ENCODE data around the gene CRIM1.
A peak's percentile ranks its signal among the peaks of the same experiment; 100 is the strongest.

The CRIM1 gene

DNA sequence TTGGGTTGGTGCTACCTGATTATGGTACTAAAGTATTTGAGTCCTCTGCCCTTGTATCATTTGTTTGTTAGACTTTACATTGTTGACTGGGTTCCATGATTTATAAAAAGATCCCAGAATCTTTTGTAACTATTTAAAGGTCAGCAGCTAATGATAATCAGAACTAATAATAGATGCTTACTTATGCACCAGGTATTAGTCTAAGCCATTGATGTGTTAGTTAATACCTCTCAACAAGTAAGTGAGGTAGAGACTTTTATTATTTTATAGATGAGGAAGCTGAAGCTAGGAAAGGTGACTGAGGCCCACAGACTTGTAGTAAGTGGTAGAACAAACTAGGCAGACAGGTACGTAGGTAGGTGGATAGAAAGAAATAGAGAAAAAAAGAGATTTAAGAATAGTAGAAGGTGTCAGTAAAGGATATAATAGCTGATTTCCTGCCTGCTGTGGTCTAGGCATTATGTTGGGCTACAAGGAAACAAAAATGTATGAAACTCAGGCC is 68.1 kb downstream of the CRIM1 start:
- TF ChIP-seq CTCF (IDR thresholded peaks at IDR 0.05), result no peak
- no peaks in the 10 kb centered on the region for H3K9me3 ChIP-seq
- no peaks in the 10 kb centered on the region for H3K27me3 ChIP-seq
- H3K4me1 ChIP-seq, result peaks cover 0 to 99% (median 47%) of the 10 kb centered on the region in 4 donors
- no peak for DNase-seq
- H3K36me3 ChIP-seq, result no peaks in the 10 kb centered on the region
- peak overlapping the region; percentile 20 to 74 for H3K27ac ChIP-seq
- intact Hi-C loops (cut with DNase I; ENCODE audit: low total_unique reads), result no loop called here
- H3K4me3 ChIP-seq, result no peak overlapping the region

- H3K9me3 ChIP-seq, result no peaks in the 10 kb centered on the region
- H3K4me3 ChIP-seq, result no peak overlapping the region
- H3K4me1 ChIP-seq, result peaks cover 0 to 99% (median 49%) of the 10 kb centered on the region in 4 donors
- TF ChIP-seq CTCF (IDR thresholded peaks at IDR 0.05), result no peak
- no peaks in the 10 kb centered on the region for H3K36me3 ChIP-seq
- DNase-seq, result no peak
- H3K27ac ChIP-seq, result peak overlapping the region; percentile 2 to 79
- intact Hi-C loops (cut with DNase I; ENCODE audit: low total_unique reads), result no loop called here
- H3K27me3 ChIP-seq, result no peaks in the 10 kb centered on the region
Observed at GRCh38 chr2:36425608-36426355, 70.2 kb downstream of the CRIM1 start.

- no peak for DNase-seq
- intact Hi-C loops (cut with DNase I; ENCODE audit: low total_unique reads), result no loop called here
- peak overlapping the region; percentile 49 to 79 for H3K27ac ChIP-seq
Observed at GRCh38 chr2:36427790-36428243, 72.2 kb downstream of the CRIM1 start.

DNA sequence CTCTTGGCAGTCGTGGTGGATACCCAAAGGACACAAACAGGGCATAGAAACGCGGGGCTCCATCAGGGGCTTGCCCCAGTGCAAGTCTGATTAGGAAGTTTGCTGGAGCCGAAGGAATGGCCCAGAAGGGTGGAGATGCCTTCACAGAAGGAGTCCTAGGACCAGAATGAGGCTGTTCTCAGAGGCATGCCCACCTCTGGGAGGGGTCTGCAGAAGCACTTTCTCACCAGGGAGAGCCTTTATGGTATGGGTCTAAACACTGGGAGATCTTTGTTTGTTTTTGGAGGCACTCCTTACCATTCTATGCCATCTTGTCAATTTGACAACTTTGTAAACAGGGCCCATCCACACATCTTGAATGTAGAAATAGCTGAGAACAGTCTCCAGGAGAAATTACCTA is 75.0 kb downstream of the CRIM1 start:
- intact Hi-C loops (cut with DNase I; ENCODE audit: low total_unique reads), result loop anchor here (10.0 kb wide), 1 partner anchor 56 kb away; no protein-coding TSS in a partner anchor
- H3K4me3 ChIP-seq, result no peak overlapping the region
- TF ChIP-seq CTCF (IDR thresholded peaks at IDR 0.05), result no peak
- H3K9me3 ChIP-seq, result no peaks in the 10 kb centered on the region
- no peaks in the 10 kb centered on the region for H3K27me3 ChIP-seq
- peak overlapping the region; percentile 79 to 83 for H3K27ac ChIP-seq
- peaks cover 0 to 100% (median 65%) of the 10 kb centered on the region in 4 donors for H3K4me1 ChIP-seq
- H3K36me3 ChIP-seq, result no peaks in the 10 kb centered on the region
- DNase-seq, result no peak

More at GRCh38 chr2:36427790-36428243, 72.2 kb downstream of the CRIM1 start:
- Histone ChIP-seq H3K27me3 (no peaks in the 10 kb centered on the region), H3K9me3 (no peaks in the 10 kb centered on the region), H3K4me1 (peaks cover 0 to 99% (median 56%) of the 10 kb centered on the region in 4 donors), H3K4me3 (no peak overlapping the region), H3K36me3 (no peaks in the 10 kb centered on the region)
- no peak for TF ChIP-seq CTCF (IDR thresholded peaks at IDR 0.05)

GRCh38 chr2:36432479-36432878 is 76.9 kb downstream of the CRIM1 start:
- no peak for DNase-seq
- intact Hi-C loops (cut with DNase I; ENCODE audit: low total_unique reads), result loop anchor here (10.0 kb wide), 1 partner anchor 58 kb away; no protein-coding TSS in a partner anchor
- Histone ChIP-seq H3K9me3 (no peaks in the 10 kb centered on the region), H3K4me3 (peak overlapping the region in 1 of 2 donors; percentile 35), H3K27ac (peak overlapping the region; percentile 79 to 83), H3K27me3 (no peaks in the 10 kb centered on the region), H3K4me1 (peaks cover 0 to 98% (median 66%) of the 10 kb centered on the region in 4 donors), H3K36me3 (no peaks in the 10 kb centered on the region)
- TF ChIP-seq CTCF (IDR thresholded peaks at IDR 0.05), result no peak
